Measurements from ENCODE around the gene ITGA2B.

DNA sequence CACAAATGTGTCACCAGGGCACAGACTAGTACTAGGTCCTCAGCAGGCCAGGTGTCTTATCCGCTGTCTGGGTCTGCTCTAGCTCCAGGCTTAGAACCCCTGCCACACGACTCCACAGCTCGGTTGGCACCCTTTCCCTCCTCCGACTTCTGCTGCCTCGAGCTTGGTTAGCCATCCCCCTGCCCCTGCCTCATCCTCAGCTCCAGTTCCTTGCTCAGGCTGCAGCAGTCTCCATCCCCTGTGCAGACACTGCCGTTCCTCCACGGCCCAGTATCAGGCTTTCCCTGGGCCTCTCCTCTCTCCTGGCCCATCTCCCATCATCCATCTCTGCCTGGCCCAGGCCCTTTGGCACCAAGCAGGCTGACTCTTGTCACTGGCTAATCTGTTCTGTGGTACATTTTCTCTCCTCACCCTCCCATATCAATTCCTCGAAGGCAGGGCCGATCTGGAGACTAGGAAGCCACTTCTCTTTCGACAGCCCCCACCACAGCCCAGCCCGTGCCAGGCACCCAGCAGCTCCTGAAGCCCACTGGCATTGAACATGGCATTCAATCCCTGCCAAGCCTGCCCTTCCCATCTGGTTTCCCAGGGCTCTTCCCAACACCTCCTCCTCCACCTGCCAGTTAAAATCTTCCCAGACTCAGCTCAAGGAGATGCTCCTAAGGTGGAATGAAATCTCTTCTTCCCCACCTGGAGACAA, 45.8 kb downstream of the ITGA2B start:
- TF ChIP-seq, protein P1, sequence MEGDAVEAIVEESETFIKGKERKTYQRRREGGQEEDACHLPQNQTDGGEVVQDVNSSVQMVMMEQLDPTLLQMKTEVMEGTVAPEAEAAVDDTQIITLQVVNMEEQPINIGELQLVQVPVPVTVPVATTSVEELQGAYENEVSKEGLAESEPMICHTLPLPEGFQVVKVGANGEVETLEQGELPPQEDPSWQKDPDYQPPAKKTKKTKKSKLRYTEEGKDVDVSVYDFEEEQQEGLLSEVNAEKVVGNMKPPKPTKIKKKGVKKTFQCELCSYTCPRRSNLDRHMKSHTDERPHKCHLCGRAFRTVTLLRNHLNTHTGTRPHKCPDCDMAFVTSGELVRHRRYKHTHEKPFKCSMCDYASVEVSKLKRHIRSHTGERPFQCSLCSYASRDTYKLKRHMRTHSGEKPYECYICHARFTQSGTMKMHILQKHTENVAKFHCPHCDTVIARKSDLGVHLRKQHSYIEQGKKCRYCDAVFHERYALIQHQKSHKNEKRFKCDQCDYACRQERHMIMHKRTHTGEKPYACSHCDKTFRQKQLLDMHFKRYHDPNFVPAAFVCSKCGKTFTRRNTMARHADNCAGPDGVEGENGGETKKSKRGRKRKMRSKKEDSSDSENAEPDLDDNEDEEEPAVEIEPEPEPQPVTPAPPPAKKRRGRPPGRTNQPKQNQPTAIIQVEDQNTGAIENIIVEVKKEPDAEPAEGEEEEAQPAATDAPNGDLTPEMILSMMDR (IDR thresholded peaks at IDR 0.05), result no peak
- TF ChIP-seq EP300 (IDR thresholded peaks at IDR 0.05) (no peak), POLR2A (IDR thresholded peaks at IDR 0.05) (no peak)

Measured in stomach (tissue), 4 donors.